Measurements from ENCODE around the gene GLUL. TPM values are rescaled to one million over a fixed set of nuclear protein-coding genes. Genes with fewer than 3 reads are reported as not detected.
"Not testable (repeated sequence)": the region's sequence is repeated elsewhere in the genome, so short reads cannot be mapped to it uniquely, and the experiment has no call there.

GLUL gene
- total RNA-seq, 8 experiments from 2014 or later = 49.0 to 392 (median 167) TPM

DNA sequence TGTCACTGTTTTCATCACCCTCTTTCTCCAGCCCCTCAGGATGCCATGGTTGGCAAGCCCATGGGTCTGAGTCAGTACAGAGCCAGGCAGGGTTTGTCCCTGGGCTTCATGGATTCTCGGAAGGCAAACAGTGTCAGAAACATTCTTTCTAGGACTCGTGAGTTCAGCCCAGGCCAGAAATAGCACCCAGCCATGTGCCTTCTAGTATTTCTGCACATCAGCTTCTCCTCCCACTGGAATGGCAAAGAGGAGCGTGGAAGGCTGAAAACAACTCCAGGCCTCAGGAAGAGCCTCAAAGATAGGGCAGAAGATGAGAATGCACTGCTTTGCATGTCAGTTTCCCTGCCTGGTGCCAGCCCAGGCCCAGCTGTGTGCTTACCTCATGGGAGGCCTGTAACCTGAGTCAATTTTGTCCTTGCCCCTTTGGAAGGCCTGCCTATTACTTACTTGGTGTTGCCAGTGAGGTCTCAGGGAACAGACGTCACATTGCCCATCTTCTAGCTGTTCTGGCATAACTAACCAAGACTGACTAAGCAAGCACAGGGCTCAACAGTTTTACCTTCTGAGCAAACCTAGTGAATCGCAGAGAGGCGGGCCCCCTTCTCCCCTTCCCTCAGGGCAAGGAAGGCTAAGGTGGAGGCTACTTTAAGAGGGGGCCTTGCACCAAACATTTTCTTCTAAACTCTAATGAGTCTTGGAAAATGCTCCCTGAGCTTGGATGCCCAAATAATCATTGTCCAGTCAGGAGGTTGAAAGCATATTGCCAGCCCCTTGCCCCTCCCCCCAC, 42.4 kb downstream of the GLUL start:
- H3K27ac ChIP-seq = no peak overlapping the region
- H3K4me3 ChIP-seq = no peak overlapping the region
- in situ Hi-C loops (cut with MboI; ENCODE audit: low pct_unique_long_range_greater_than_20kb in 2 of 9, low sequenced_read_pairs in 9 of 9, unreplicated experiment in 9 of 9) = no loop called here
- 40 to 100% (median 96%) methylated on average over 2 to 6 of the region's 6 CpGs; no CpG with 5 or more reads in 2 of the 10 experiments for WGBS, 10 experiments
- no peaks in the 10 kb centered on the region for H3K4me1 ChIP-seq (replicated peaks in 1 of 2)
- peak in 3 of 8 experiments; percentile 32 to 94 (median 72) for ATAC-seq (replicated peaks in 6 of 8)

DNA sequence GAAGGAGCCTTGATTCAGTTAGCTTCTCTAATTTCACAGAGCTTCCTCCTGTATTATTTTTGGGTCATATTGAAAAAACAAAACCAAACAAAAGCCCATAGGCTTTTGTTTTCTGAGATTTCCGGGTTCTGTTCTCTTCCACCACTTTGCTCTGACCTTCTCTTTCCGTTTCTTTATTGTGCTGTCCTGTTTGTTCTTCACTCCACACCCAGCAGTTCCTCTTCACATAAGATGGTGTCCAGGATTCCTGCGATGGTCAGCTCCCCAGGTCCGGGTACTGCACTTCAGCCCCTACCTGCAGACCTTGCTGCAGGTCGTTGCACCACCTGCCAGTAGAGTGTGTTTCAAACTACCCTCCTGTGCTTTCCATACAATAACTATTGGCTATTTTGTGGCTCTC, 44.6 kb downstream of the GLUL start:
- Histone ChIP-seq H3K4me1 (replicated peaks in 1 of 2) (no peaks in the 10 kb centered on the region), H3K4me3 (no peak overlapping the region), H3K27ac (no peak overlapping the region)
- ATAC-seq (replicated peaks in 6 of 8) = no peak
- in situ Hi-C loops (cut with MboI; ENCODE audit: low pct_unique_long_range_greater_than_20kb in 2 of 9, low sequenced_read_pairs in 9 of 9, unreplicated experiment in 9 of 9) = no loop called here
- 58 to 93% (median 87%) methylated on average over 2 to 5 of the region's 5 CpGs for WGBS, 10 experiments

GRCh38 chr1:182340233-182341058, 51.1 kb downstream of the GLUL start:
- no peak overlapping the region for H3K4me3 ChIP-seq
- WGBS, 10 experiments = 7 to 89% (median 69%) methylated on average over 2 to 10 of the region's 10 CpGs; no CpG with 5 or more reads in 3 of the 10 experiments
- no peaks in the 10 kb centered on the region for H3K4me1 ChIP-seq (replicated peaks in 1 of 2)
- in situ Hi-C loops (cut with MboI; ENCODE audit: low pct_unique_long_range_greater_than_20kb in 2 of 9, low sequenced_read_pairs in 9 of 9, unreplicated experiment in 9 of 9) = no loop called here
- H3K27ac ChIP-seq = no peak overlapping the region
- peak in 2 of 8 experiments; percentile 56 to 67 for ATAC-seq (replicated peaks in 6 of 8)

DNA sequence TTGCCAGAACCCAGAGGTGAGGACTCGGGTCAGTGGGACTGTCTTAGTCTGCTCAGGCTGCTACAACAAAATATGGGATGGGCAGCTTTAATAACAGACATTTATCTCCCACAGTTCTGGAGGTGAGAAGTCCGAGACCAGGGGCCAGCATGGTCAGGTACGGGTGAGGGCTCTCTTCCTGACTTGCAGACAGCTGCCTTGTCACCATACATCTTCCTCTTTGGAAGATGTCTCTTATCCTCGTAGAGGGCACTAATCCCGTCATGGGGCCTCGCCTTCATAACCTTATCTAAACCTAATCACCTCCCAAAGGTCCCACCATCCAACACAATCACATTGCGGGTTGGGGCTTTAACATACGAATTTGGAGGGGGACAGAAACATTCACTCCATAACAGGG, 51.9 kb downstream of the GLUL start:
- in situ Hi-C loops (cut with MboI; ENCODE audit: low pct_unique_long_range_greater_than_20kb in 2 of 9, low sequenced_read_pairs in 9 of 9, unreplicated experiment in 9 of 9) = no loop called here
- no peak for ATAC-seq (replicated peaks in 6 of 8)
- H3K4me1 ChIP-seq (replicated peaks in 1 of 2) = no peaks in the 10 kb centered on the region
- 60 to 100% (median 96%) methylated on average over 1 to 7 of the region's 8 CpGs; no CpG with 5 or more reads in 4 of the 10 experiments for WGBS, 10 experiments
- no peak overlapping the region for H3K4me3 ChIP-seq
- H3K27ac ChIP-seq = no peak overlapping the region

GRCh38 chr1:182338806-182339370, 52.7 kb downstream of the GLUL start:
- Histone ChIP-seq H3K4me3 (no peak overlapping the region), H3K27ac (no peak overlapping the region), H3K4me1 (replicated peaks in 1 of 2) (no peaks in the 10 kb centered on the region)
- WGBS, 10 experiments = 33 to 97% (median 91%) methylated on average over 1 to 13 of the region's 13 CpGs; no CpG with 5 or more reads in 2 of the 10 experiments
- no peak for ATAC-seq (replicated peaks in 6 of 8)
- in situ Hi-C loops (cut with MboI; ENCODE audit: low pct_unique_long_range_greater_than_20kb in 2 of 9, low sequenced_read_pairs in 9 of 9, unreplicated experiment in 9 of 9) = no loop called here

- in situ Hi-C loops (cut with MboI; ENCODE audit: low pct_unique_long_range_greater_than_20kb in 2 of 9, low sequenced_read_pairs in 9 of 9, unreplicated experiment in 9 of 9) = no loop called here
- no peak overlapping the region for H3K27ac ChIP-seq
- peak in 3 of 8 experiments; percentile 58 to 78 (median 78) for ATAC-seq (replicated peaks in 6 of 8)
Observed at GRCh38 chr1:182337736-182338571, 53.6 kb downstream of the GLUL start.

GRCh38 chr1:182335771-182336566, 55.6 kb downstream of the GLUL start:
- peaks cover 0 to 3% of the 10 kb centered on the region in 2 donors for H3K4me1 ChIP-seq (replicated peaks in 1 of 2)
- ATAC-seq (replicated peaks in 6 of 8) = peak in 1 of 8 experiments; percentile 42
- in situ Hi-C loops (cut with MboI; ENCODE audit: low pct_unique_long_range_greater_than_20kb in 2 of 9, low sequenced_read_pairs in 9 of 9, unreplicated experiment in 9 of 9) = no loop called here
- WGBS, 10 experiments = 11 to 100% (median 83%) methylated on average over 1 to 16 of the region's 16 CpGs; no CpG with 5 or more reads in 1 of the 10 experiments
- H3K27ac ChIP-seq = no peak overlapping the region
- no peak overlapping the region for H3K4me3 ChIP-seq

More at GRCh38 chr1:182337736-182338571, 53.6 kb downstream of the GLUL start:
- H3K4me3 ChIP-seq = no peak overlapping the region
- 0 to 83% (median 54%) methylated on average over 1 to 7 of the region's 10 CpGs for WGBS, 10 experiments
- H3K4me1 ChIP-seq (replicated peaks in 1 of 2) = no peaks in the 10 kb centered on the region

DNA sequence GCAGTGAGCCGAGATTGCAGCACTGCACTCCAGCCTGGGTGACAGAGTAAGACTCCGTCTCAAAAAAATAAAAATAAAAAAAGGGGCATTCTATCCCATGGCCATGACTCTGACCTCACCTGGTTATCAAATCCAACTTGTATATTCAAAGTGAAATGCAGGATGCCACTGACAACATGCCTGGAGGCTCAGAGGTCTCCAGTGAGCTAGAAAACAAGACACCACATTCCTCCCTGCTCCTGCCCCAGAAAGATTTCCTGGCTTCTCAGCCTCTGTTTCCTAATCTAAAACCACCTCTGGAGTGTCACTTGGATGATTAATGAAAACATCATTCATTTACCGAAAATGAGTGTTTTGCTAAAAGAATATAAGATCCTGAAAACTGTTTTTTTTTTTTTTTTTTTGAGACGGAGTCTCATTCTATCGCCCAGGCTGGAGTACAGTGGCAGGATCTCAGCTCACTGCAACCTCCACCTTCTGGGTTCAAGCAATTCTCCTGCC, 58.5 kb downstream of the GLUL start:
- ATAC-seq (replicated peaks in 6 of 8) = not testable (repeated sequence)

DNA sequence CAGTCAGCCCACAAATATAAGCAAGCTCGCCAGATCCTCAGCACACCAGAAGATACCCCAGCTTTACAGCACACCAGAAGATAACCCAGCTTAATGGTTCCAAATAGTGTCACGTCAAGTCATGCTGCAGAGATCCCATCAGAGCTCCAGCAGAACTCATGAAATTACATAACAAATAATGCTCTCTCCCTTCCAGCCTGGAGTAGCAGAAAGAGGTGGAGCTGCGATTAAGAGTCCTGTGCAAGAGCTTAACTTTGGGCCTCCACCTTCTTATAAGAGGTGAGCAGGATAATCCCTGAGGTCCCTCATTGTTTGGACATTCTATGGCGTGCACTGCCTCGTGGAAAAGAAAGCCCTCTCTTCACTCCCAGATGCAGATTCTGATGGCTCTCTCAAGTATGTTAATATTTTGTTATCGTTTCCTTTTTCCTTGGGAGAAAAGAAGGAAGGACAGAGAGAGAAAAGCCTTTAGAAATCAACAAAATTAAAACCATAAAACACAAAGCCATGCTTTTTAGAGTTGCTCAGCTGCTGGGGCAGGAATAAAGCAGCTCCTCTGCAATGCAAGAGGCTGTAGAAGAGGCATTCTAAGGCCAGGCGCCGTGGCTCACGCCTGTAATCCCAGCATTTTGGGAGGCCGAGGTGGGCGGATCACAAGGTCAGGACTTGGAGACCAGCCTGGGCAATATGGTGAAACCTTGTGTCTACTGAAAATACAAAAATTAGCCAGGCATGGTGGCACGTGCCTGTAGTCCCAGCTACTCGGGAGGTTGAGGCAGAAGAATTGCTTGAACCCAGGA, 59.1 kb downstream of the GLUL start:
- Histone ChIP-seq H3K4me1 (replicated peaks in 1 of 2) (peaks cover 0 to 3% of the 10 kb centered on the region in 2 donors), H3K4me3 (no peak overlapping the region), H3K27ac (no peak overlapping the region)
- in situ Hi-C loops (cut with MboI; ENCODE audit: low pct_unique_long_range_greater_than_20kb in 2 of 9, low sequenced_read_pairs in 9 of 9, unreplicated experiment in 9 of 9) = no loop called here
- ATAC-seq (replicated peaks in 6 of 8) = no peak
- WGBS, 10 experiments = 19 to 68% (median 55%) methylated on average over 1 to 11 of the region's 13 CpGs; no CpG with 5 or more reads in 1 of the 10 experiments

More for the DNA sequence above, 58.5 kb downstream of the GLUL start:
- H3K4me1 ChIP-seq (replicated peaks in 1 of 2); H3K4me3 ChIP-seq; in situ Hi-C loops (cut with MboI; ENCODE audit: low pct_unique_long_range_greater_than_20kb in 2 of 9, low sequenced_read_pairs in 9 of 9, unreplicated experiment in 9 of 9); H3K27ac ChIP-seq: not testable (repeated sequence)
- WGBS, 10 experiments = 0 to 100% (median 94%) methylated on average over 1 to 3 of the region's 5 CpGs; no CpG with 5 or more reads in 3 of the 10 experiments

All from motor neuron (in vitro differentiated cells).